Activated naive CD4-positive, alpha-beta T cell treated with anti-CD3 and anti-CD28 coated beads, Interleukin-2, amount 50 U/mL, for 16 hours (primary cell): Measurements from ENCODE around the gene ANKRD11.

Experiments used
- DNase-seq: peaks from one replicate; pipeline ENCODE4 v3.0.0-alpha.2; 2020

Gene ANKRD11

GRCh38 chr16:89361751-89362539 is 128.4 kb downstream of the ANKRD11 start:
- DNase-seq = no peak

GRCh38 chr16:89360760-89361435 is 129.5 kb downstream of the ANKRD11 start:
- peak; percentile 68 for DNase-seq

DNA sequence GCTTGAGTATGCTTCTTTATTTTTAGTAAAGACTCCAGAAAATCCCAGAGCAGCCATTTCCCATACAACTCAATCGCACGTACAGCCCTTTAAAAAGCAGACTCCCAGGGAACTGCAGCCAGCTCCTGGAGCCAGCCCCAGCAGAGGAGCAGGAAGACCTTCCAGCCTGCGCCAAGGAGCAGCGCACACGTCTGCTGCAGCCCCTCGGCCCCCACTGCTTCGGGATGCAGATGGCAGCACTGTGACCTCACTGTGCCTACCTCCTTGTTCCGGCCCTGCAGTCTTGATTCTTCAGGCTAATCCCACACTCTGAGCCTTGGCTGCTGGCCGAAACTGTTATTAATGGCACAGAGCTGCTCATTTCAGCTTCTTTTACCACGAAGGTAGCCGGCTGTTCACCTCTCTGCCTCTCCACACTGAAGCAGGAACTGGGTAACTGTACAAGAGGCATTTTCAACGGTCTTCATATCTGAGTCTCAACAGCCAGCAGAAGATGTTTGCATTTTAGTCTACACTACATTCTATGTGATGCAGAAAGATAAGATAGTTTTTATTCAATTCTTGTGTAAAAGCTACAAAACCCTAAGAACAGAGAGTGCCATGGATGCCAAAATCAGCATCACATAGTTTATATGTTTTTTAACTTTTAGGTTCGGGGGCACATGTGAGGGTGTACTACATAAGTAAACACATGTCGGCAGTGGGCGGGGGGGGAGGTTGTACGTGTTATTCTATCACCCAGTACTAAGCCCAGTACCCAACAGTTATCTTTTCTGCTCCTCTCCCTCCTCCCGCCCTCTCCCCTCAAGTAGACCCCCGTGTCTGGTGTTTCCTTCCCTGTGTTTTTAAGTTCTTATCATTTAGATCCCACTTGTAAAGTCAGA is 130.9 kb downstream of the ANKRD11 start:
- no peak for DNase-seq

- no peak for DNase-seq
These were observed 132.0 kb downstream of the ANKRD11 start for GRCh38 chr16:89358030-89359005.

DNA sequence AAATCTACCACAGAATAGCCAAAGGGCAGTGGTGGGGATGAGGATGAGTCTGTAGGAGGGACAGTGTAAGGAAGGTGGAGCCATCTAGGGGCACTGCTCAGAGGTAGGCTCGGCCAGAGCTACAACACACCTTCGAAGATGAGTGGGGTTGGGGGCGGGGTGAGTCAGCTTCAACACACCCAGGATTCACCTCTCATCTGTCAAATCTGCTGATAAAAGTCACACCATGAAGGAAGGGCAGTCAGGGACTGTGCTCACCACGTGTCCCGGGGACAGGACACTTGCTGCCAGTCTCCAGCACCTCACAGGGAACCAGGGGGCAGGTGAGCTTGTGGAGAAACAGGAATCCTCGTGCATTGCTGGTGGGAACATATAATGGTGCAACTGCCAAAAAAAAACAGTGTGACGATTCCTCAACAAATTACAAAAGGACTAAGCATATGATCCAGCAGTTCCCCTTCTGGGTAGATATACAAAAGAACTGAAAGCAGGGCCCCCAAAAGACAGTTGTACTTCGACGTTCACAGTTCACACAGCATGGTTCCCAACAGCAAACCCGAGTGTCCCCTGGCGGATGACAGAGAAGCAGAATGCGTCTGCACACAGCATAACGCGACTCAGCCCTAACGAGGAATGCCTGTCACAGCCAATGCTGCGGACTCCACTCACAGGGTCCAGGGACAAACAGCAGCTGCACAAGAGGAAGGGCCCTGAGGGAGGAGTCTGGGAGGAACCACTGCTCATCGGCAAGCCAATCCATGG is 133.1 kb downstream of the ANKRD11 start:
- peak; percentile 76 for DNase-seq

- no peak for DNase-seq
These were observed 134.7 kb downstream of the ANKRD11 start for GRCh38 chr16:89355686-89356085.

GRCh38 chr16:89355007-89355406 is 135.4 kb downstream of the ANKRD11 start:
- DNase-seq = no peak

- no peak for DNase-seq
These were observed 136.0 kb downstream of the ANKRD11 start for GRCh38 chr16:89354325-89354724.

DNA sequence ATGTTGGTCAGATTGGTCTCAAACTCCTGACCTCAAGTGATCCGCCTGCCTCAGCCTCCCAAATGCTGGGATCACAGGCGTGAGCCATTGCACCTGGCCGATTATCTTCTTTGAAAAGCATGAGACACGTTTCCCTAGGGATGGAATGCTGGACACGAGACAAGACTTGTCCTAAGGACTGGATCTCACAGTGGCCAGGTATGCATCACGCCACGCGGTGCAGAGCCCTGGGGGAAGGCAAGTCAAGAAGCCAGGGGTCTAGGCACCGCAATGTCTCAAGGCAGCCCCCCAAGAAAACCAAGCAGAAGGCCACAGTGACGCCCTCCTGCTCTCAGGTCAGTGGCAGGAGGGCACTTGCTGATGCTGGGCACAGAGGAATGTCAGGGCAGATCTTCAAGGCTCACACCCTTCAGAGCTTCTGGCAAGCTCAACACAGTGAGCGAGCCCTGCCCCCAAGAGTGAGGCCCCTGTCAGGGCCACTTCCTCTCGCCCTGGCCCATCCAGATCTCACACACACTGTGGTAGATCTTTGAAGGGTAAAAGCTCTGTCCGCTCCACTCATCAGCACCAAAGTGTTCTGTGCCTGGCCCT is 138.2 kb downstream of the ANKRD11 start:
- DNase-seq = no peak

DNA sequence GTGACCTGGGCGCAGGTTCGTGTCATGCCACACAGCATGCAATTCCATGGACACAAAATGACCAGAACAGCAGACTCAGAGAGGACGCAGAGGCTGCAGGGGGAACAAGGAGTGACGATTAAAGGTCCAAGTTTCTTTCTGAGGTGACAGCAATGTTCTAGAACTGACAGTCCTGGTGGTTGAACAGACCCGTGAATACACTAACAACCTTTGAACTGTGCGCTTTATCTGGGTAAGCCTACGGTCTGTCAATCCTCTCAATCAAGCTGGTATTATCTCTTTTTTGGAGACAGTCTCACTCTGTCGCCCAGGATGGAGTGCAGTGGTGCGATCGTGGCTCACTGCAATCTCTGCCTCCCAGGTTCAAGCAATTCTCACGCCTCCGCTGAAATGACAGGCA is 138.7 kb downstream of the ANKRD11 start:
- DNase-seq = no peak

GRCh38 chr16:89350701-89351380 is 139.5 kb downstream of the ANKRD11 start:
- peak; percentile 54 for DNase-seq

DNA sequence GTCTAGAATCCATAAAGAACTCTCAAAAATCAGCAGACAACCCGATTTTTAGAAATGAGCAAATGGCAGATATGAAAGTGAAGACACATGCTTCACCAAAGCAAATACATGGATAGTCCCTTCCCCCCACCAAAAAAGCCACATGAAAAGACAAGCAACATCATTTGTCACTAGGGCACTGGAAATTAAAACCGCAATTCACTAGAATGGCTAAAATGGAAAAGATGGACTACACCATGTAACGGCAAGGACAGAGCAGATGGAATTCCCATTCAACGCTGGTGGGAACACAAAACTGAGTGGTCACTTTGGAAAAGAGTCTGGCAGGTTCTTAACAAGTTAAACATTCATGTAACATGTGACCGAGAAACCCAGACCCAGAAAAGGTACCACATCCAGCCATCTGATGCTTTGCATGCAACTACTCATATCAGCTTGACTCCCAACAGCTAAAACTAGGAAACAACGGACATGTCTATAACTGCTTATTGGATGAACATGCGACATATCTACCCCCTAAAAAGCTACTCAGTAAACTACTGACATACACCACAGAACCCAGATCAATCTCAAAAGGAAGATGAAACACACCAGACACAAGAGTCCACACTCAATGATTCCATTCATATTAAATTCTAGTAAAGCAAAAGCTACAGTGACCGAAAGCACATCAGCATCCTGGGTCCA is 140.3 kb downstream of the ANKRD11 start:
- DNase-seq = no peak

- no peak for DNase-seq
These were observed 142.6 kb downstream of the ANKRD11 start for GRCh38 chr16:89347807-89348206.

DNA sequence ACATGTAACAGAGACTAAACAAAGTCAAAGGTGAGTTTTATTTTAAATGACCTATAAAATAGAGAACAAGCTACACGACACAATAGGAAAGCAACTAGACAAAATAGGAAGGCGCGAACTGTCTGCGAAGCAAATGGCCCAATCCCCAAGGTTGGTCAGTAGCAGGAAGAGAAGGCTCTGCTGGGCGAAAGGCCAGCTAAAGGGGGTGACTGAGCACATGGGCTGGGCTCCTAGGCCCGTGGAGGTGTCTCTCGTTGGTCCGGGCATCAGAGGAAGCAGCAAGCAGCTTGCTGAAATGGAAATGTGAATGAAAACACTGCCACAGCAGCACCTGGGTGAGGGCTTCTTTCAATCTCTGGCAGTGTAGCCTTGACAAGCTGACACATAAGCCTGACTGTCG is 143.5 kb downstream of the ANKRD11 start:
- DNase-seq = no peak

DNA sequence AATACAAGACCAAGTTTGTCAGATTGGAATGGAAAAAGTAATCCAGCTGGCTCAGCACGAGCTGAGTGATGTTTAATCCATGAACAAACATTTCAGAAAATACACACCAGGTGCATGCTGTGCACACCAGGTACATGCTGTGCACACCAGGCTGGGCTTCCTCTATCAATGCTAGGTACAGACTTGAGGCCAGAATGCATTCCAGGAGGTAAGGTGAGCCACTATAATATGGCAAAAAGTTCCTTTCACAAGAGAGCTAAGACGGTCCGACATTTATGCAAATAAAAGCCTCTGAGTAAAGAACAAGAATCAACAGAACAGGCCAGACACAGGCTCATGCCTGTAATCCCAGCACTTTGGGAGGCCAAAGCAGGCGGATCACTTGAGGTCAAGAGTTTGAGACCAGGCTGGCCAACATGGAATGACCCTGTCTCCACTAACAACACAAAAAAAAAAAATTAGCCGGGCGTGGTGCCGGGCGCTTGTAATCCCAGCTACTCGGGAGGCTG is 144.7 kb downstream of the ANKRD11 start:
- no peak for DNase-seq

DNA sequence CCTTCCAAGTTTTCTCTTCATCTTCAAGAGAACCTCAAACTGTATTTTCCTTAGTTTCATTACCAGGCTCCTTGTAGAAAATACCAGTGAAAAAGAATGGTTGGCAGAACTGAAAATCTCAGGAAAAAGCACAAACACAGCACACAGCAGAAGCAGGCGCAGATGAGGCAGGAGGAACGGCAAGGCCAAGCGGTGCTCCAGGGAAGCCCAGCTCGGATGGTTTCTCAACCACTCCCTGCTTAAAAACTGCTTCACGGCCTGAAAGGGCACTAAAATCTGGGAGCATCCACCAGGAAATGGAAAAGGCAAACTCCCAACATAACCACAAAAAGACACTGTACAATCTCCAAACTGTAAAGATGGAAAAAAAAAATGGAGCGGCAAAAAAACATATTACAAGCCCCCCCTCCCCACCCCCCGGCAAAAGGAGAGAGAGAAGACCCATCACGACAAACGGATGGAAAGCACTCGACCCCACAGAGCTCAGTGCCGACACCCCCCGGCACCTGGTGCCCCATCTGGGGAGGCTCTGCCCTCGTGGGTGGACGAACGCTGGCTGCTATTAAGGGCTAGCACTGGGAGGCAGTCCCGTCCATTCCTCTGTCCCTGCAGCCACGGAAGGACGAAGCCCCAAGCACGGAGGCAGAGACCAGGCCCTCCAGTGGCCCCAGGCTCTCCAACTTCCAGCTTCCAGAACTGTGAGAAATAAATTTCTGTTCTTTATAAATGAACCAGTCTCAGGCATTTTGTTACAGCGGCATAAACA is 145.3 kb downstream of the ANKRD11 start:
- DNase-seq = no peak

DNA sequence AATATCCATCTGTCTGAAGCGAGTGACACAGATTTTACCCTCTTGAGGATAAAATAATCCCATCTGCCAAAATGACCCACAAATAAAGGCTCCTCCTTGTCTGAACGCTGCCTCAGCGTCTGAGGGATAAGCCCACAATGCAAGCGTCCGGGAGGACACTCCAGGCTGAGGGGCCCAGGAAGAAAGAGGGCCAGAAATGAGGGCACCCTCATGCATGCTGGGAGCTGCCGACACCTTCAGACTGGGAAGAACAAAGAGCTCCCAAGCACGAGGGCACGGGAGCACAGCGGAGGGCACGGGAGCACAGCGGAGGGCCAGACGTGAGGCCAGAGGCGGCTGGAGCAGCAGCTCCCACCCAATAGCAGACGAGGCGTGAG is 145.9 kb downstream of the ANKRD11 start:
- no peak for DNase-seq

DNA sequence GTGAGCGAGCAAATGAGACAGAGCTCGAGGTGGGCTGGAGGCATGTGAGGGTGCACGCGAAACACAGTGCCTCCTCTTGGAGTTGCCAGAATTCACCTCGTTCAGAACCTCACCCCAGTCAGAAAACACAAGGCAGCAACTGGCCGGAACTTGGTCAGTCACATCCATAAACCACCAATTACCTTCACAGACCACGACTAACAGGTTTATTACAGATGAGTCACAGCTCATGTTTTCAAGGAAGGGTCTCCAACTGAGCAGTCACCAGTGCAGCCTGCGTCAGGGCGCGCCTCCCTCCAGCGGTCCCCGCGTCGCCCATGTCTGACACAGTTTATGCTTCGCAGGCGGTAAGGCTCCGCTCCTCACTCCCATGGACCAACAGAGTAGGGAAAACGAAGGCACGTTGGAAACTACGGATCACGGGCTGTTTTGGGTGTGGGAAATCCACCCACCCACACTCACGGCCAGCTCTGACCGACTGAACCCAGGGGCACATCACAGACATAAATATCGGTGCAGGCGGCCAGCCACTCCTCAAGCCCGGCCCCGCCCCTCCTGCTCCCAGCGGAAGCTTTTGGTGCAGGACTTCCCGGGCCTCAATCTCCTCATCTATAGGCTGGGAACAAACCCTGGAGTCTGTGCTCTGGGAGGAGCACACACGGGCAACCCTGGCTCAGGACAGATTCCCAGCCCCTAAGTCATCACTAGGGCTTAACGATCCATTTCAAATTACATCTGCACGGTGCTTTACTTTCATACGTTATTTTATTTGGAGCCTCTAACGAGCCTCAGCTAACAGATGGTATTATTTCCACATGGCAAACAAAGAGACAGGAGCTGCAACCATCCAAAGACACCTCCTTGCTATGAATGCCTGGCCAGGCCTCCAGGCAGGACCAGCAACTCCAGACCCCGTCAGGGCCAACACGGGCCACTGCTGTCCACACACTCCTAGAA is 146.6 kb downstream of the ANKRD11 start:
- DNase-seq = no peak
